ENCODE results near the gene MALRD1. TPM values are rescaled to one million over a fixed set of nuclear protein-coding genes. Genes with fewer than 3 reads are reported as not detected.
"Not testable (repeated sequence)": the region's sequence is repeated elsewhere in the genome, so short reads cannot be mapped to it uniquely, and the experiment has no call there.

Gene MALRD1
- total and polyA plus RNA-seq, 10 donors = 0.06 to 1.6 (median 0.43) TPM

DNA sequence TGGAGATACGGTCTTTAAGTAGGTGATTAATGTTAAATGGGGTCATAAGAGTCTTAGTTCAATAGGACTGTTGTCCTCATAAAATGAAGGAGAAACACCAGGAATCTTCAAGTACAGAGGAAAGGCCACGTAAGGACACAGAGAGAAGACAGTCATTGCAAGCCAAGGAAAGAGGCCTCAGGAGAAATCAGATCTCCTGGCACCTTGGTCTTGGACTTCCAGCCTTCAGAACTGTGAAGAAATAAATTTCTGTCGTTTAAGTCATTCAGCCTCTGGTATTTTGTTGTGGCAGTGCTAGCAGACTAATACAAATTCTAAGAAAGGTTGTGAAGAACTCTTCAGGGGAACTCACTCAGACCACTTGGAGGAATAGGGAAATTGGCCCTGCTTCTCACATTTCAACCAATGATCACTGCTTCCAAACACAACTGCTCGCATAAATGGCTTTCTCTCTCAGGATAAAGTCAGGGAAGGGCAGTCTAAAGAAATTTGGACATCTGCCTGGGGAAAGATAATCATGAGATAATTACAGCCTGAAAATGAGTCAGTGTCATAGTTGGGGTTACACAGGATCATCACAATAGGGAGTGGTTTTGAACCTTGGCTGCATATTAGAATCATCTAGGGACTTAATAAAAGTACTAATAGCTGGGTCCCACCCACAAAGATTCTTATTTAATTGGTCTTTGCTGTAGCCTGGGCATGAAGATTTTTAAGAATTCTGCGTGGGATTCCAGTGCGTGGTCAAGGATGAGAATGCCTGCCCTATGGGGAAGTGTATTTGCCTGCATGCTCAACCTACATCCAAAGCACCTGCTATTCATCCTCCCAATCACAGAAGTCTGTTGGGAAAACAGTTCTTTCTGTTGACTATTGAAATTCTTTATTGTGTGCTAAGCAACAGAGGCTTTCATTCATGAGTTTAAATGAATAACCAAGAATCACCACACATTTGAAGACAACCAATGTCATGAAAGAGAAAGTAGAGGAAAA lies 457.0 kb downstream of the MALRD1 start:
- H3K27me3 ChIP-seq (replicated peaks in 1 of 7) = no peaks in the 10 kb centered on the region
- no peaks in the 10 kb centered on the region for H3K9me3 ChIP-seq
- no peaks in the 10 kb centered on the region for H3K4me1 ChIP-seq
- intact Hi-C loops (cut with DNase I; ENCODE audit: low total_unique reads) = no loop called here
- H3K36me3 ChIP-seq = no peaks in the 10 kb centered on the region
- no peak overlapping the region for H3K27ac ChIP-seq
- 80 to 89% (median 85%) methylated on average over 6 of the region's 6 CpGs for WGBS, 5 donors
- no peak overlapping the region for H3K4me3 ChIP-seq
- no peak for DNase-seq
- no peak for TF ChIP-seq POLR2A (IDR thresholded peaks at IDR 0.05)
- TF ChIP-seq, protein P1, sequence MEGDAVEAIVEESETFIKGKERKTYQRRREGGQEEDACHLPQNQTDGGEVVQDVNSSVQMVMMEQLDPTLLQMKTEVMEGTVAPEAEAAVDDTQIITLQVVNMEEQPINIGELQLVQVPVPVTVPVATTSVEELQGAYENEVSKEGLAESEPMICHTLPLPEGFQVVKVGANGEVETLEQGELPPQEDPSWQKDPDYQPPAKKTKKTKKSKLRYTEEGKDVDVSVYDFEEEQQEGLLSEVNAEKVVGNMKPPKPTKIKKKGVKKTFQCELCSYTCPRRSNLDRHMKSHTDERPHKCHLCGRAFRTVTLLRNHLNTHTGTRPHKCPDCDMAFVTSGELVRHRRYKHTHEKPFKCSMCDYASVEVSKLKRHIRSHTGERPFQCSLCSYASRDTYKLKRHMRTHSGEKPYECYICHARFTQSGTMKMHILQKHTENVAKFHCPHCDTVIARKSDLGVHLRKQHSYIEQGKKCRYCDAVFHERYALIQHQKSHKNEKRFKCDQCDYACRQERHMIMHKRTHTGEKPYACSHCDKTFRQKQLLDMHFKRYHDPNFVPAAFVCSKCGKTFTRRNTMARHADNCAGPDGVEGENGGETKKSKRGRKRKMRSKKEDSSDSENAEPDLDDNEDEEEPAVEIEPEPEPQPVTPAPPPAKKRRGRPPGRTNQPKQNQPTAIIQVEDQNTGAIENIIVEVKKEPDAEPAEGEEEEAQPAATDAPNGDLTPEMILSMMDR (IDR thresholded peaks at IDR 0.05 in 8 of 11, conservative IDR thresholded peaks at IDR 0.05 in 3 of 11) = no peak
- no peak for TF ChIP-seq POLR2AphosphoS5 (IDR thresholded peaks at IDR 0.05)

DNA sequence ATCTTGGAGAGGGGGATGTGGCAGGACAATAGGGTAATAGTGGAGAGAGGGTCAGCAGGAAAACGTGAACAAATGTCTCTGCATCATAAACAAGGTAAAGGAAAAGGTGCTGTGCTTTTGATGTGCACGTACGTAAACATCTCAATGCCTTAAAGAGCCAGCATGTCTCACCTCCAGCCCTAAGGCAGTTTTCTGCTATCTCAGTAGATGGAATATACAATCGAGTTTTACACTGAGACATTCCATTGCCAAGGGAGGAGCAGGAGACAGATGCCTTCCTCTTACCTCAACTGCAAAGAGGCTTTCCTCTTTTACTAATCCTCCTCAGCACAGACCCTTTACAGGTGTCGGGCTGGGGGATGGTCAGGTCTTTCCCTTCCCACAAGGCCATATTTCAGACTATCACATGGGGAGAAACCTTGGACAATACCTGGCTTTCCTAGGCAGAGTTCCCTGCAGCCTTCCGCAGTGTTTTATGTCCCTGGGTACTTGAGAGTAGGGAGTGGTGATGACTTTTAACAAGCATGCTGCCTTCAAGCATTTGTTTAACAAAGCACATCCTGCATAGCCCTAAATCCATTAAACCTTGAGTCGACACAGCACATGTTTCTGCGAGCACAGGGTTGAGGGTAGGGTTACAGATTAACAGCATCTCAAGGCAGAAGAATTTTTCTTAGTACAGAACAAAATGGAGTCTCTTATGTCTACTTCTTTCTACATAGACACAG lies 461.6 kb downstream of the MALRD1 start:
- H3K4me3 ChIP-seq; H3K36me3 ChIP-seq; DNase-seq; H3K4me1 ChIP-seq; H3K9me3 ChIP-seq; intact Hi-C loops (cut with DNase I; ENCODE audit: low total_unique reads); H3K27ac ChIP-seq; H3K27me3 ChIP-seq (replicated peaks in 1 of 7): not testable (repeated sequence)
- 66 to 76% (median 67%) methylated on average over 8 of the region's 8 CpGs for WGBS, 5 donors

DNA sequence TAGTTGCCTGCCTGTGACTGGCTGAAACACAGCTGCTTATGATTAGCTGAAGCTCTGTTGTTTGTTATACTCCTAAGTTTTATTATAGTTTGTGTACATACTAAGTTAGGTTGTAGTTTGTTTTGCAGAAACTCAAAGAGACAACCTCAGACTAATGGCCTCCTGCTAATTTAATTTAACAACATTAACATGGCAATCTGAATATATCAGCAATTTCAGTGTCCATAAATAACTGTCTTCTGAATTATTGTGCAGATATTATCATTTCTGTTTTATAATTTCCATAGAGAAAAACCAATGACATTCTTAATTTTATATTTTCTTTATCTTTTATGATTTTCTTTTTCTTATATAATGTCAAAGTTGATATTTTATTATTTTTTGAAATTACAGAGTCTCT lies 469.5 kb downstream of the MALRD1 start:
- no peaks in the 10 kb centered on the region for H3K27me3 ChIP-seq (replicated peaks in 1 of 7)
- H3K4me1 ChIP-seq = no peaks in the 10 kb centered on the region
- intact Hi-C loops (cut with DNase I; ENCODE audit: low total_unique reads) = no loop called here
- H3K4me3 ChIP-seq = no peak overlapping the region
- no peak for TF ChIP-seq POLR2A (IDR thresholded peaks at IDR 0.05)
- no peak for TF ChIP-seq POLR2AphosphoS5 (IDR thresholded peaks at IDR 0.05)
- TF ChIP-seq, protein P1 (IDR thresholded peaks at IDR 0.05 in 8 of 11, conservative IDR thresholded peaks at IDR 0.05 in 3 of 11) = no peak
- no peak overlapping the region for H3K27ac ChIP-seq
- DNase-seq = no peak
- no peaks in the 10 kb centered on the region for H3K36me3 ChIP-seq
- peaks cover 0 to 25% (median 12%) of the 10 kb centered on the region in 8 donors for H3K9me3 ChIP-seq

DNA sequence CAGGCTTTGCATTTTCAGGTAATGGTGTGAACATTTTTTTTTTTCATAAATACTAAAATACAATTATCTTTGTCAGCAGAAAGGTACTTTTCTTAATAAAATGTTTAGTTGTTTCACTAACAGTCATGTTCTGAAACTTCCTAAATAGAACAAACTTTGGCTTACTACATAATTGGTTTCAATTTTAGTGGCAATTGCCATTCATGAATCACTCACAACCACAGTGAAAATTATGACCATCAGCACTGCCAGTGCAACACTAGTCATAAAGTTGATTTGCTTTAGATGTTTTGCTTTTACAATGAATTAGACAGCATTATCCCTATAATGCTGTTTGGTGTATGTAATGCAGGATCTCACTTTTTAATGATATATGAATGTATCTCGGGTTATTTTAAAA lies 470.0 kb downstream of the MALRD1 start:
- no peak overlapping the region for H3K4me3 ChIP-seq
- H3K9me3 ChIP-seq = peaks cover 0 to 20% (median 11%) of the 10 kb centered on the region in 8 donors
- no peak for DNase-seq
- H3K4me1 ChIP-seq = no peaks in the 10 kb centered on the region
- intact Hi-C loops (cut with DNase I; ENCODE audit: low total_unique reads) = no loop called here
- 80 to 97% (median 91%) methylated on average over 1 of the region's 1 CpG for WGBS, 5 donors
- TF ChIP-seq POLR2AphosphoS5 (IDR thresholded peaks at IDR 0.05) (no peak), POLR2A (IDR thresholded peaks at IDR 0.05) (no peak)
- TF ChIP-seq, protein P1 (IDR thresholded peaks at IDR 0.05 in 8 of 11, conservative IDR thresholded peaks at IDR 0.05 in 3 of 11) = no peak
- H3K27ac ChIP-seq = no peak overlapping the region
- H3K36me3 ChIP-seq = no peaks in the 10 kb centered on the region
- no peaks in the 10 kb centered on the region for H3K27me3 ChIP-seq (replicated peaks in 1 of 7)
